Thyroid gland (tissue), 4 donors: Measurements from ENCODE around the gene SORCS2. TPM values are rescaled to one million over a fixed set of nuclear protein-coding genes. Genes with fewer than 3 reads are reported as not detected.

Experiments
- DNase-seq, 2 donors: peaks; one replicate each; pipeline ENCODE4 v3.0.0-alpha.2; 2019
- H3K27ac ChIP-seq, 3 donors: fragments of 200-600 bp; sonication (generic); 1 replicate in 2 of 3; 2 replicates in 1 of 3; pipeline ENCODE4 v1.5.1; 2016 to 2019; ENCODE audit warnings: mild to moderate bottlenecking in 1 of 3, moderate library complexity in 1 of 3
- H3K27me3 ChIP-seq: fragments of 200-600 bp; sonication (generic); one replicate; pipeline ENCODE4 v1.5.1; 2019
- H3K36me3 ChIP-seq, 2 donors: fragments of 200-600 bp; sonication (generic); one replicate each; pipeline ENCODE4 v1.5.1; 2016 to 2019
- H3K4me1 ChIP-seq, 2 donors: fragments of 200-600 bp; sonication (generic); one replicate each; pipeline ENCODE4 v1.5.1; 2017 to 2019
- H3K4me3 ChIP-seq, 3 donors: fragments of 200-600 bp; sonication (generic); replicated peaks in 1 of 3; 1 replicate in 2 of 3; 2 replicates in 1 of 3; pipeline ENCODE4 v1.5.1; 2016; ENCODE audit warnings: mild to moderate bottlenecking in 1 of 3
- H3K9me3 ChIP-seq: fragments of 200-600 bp; sonication (generic); one replicate; pipeline ENCODE4 v1.5.1; 2017
- POLR2A ChIP-seq, 2 donors: fragments of 450-650 bp; IDR thresholded peaks; one replicate each; pipeline ENCODE4 v1.6.1; 2017; ENCODE audit warnings: antibody characterized with exemption in 2 of 2, mild to moderate bottlenecking in 2 of 2, moderate library complexity in 1 of 2
- WGBS, 2 donors: methylation state at CpG; one replicate each; pipeline ENCODE4 v1.1.5; 2017; 5-methylcytosine and 5-hydroxymethylcytosine counted together
- intact Hi-C: fragments of 100-400 bp; cut with DNase I; formaldehyde crosslinking; loops from one replicate; pipeline ENCODE4 v1.15.1; 2023
- total RNA-seq, 4 donors: library from RNA; depleted of rRNA; stranded (reverse); fragments of >200 nt; gene quantifications; one replicate each; pipeline ENCODE4 v1.2.3, GENCODE V29; 2016
- TF ChIP-seq, protein P1 (sequence below), 6 experiments: fragments of 200-600 bp in 3 of 6; fragments of 450-650 bp in 3 of 6; sonication (generic) in 3 of 6; IDR thresholded peaks; one replicate each; pipeline ENCODE4 v1.5.1; 2016 to 2019; ENCODE audit warnings: antibody characterized with exemption in 6 of 6, mild to moderate bottlenecking in 2 of 6, inconsistent platforms in 1 of 6, moderate library complexity in 1 of 6

SORCS2 gene
- total RNA-seq, 4 donors from 2014 or later: 1.7 to 13.6 (median 3.6) TPM

DNA sequence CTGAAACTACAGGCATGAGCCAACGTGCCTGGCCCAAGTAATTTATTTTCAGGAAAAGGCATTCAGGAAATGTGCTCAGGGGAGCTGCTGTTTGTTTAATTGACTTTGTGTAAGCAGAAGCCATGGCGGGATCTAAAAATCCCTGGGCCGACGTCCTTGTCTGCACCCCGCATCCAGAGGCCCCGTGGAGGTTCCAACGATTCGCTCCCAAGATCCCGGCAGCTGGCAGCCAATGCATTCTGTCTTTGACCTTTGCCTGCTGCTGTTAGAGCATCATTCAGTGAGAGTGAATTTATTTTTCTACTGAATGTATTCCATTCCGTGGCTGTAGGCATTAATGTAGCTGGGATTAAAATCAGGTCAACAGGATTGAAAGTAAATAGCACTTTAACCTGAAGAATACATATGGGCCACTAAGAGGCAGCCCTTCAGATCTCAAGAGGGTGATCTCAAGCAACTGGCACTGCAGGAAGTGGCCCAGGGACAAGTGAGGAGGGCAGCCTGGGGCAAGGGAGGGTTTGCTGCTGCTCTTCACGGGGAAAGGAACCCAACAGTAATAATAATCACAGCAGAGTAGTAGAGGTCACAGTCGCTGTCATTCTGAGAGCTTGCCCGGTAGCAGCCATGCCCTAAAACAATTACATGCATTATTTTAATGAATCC lies 167.2 kb downstream of the SORCS2 start:
- intact Hi-C loops: no loop called here
- H3K27me3 ChIP-seq: no peaks in the 10 kb centered on the region
- H3K4me3 ChIP-seq: no peak overlapping the region
- 24 to 29% methylated on average over 12 of the region's 13 CpGs for WGBS, 2 donors
- peak; percentile 80 to 85 for DNase-seq
- H3K4me1 ChIP-seq: peaks cover 25 to 28% of the 10 kb centered on the region in 2 donors
- no peaks in the 10 kb centered on the region for H3K36me3 ChIP-seq
- H3K9me3 ChIP-seq: no peaks in the 10 kb centered on the region
- TF ChIP-seq POLR2A (IDR thresholded peaks at IDR 0.05): no peak
- TF ChIP-seq, protein P1, sequence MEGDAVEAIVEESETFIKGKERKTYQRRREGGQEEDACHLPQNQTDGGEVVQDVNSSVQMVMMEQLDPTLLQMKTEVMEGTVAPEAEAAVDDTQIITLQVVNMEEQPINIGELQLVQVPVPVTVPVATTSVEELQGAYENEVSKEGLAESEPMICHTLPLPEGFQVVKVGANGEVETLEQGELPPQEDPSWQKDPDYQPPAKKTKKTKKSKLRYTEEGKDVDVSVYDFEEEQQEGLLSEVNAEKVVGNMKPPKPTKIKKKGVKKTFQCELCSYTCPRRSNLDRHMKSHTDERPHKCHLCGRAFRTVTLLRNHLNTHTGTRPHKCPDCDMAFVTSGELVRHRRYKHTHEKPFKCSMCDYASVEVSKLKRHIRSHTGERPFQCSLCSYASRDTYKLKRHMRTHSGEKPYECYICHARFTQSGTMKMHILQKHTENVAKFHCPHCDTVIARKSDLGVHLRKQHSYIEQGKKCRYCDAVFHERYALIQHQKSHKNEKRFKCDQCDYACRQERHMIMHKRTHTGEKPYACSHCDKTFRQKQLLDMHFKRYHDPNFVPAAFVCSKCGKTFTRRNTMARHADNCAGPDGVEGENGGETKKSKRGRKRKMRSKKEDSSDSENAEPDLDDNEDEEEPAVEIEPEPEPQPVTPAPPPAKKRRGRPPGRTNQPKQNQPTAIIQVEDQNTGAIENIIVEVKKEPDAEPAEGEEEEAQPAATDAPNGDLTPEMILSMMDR (IDR thresholded peaks at IDR 0.05): no peak
- H3K27ac ChIP-seq: peak overlapping the region; percentile 7 to 48 (median 47)

DNA sequence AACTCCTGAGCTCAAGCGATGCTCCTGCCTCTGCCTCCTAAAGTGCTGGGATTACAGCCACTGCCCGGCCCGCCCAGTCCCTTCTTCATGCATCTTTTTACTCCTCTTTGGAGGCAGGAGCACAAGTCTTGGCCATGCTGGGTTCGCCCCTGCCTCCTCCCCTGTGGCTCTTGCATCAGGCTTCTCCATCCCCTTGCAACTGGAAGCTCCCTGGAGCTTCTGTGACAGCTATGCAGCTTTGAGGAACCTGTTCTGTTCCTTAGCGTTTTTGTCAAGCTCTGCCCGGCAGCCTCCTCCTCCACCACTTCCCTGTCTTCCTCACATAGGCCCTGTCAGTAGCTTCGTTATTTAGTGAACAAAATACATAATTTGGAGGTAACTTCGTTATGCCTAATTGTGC lies 168.5 kb downstream of the SORCS2 start:
- Histone ChIP-seq H3K4me1 (peaks cover 34 to 40% of the 10 kb centered on the region in 2 donors), H3K36me3 (no peaks in the 10 kb centered on the region)
- WGBS, 2 donors: 87 to 94% methylated on average over 8 of the region's 8 CpGs

DNA sequence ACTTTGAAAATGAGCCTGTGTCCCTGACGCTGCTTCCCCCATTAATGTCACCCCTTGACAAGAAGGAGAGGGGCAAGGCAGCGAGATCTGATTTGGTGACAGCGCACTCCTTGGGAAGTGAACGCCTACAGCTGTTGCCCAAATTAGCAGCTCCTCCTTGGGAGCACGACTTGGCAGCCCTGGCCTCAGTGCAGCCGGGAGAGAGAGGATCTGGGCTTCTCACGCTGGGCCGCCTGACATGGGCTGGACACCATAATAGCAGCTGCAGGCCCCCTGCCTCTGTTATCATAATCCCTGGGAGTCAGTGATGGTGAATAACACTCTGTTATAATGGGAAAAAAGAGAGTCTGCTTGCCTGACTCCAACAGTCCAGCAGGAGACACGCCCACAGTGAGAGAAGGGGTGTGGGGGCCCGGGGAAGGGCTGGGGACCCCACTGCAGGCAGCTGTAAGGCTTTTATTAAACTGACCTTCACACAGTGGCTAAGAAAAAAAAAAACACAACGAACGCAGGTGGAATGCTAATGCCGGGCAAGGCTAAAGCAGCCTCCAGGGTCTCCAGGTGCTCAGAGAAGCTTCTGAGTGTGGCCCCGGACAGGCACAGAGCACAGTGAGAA lies 169.1 kb downstream of the SORCS2 start:
- intact Hi-C loops: no loop called here
- Histone ChIP-seq H3K36me3 (no peaks in the 10 kb centered on the region), H3K9me3 (no peaks in the 10 kb centered on the region), H3K27me3 (no peaks in the 10 kb centered on the region), H3K4me1 (peaks cover 40 to 46% of the 10 kb centered on the region in 2 donors), H3K4me3 (no peak overlapping the region), H3K27ac (no peak overlapping the region)
- TF ChIP-seq POLR2A (IDR thresholded peaks at IDR 0.05): no peak
- TF ChIP-seq, protein P1 (IDR thresholded peaks at IDR 0.05): no peak
- DNase-seq: no peak
- 60 to 81% methylated on average over 14 of the region's 14 CpGs for WGBS, 2 donors

More for the DNA sequence above, 168.5 kb downstream of the SORCS2 start:
- DNase-seq: no peak
- H3K9me3 ChIP-seq: no peaks in the 10 kb centered on the region
- intact Hi-C loops: no loop called here
- TF ChIP-seq, protein P1 (IDR thresholded peaks at IDR 0.05): no peak
- TF ChIP-seq POLR2A (IDR thresholded peaks at IDR 0.05): no peak
- no peak overlapping the region for H3K4me3 ChIP-seq
- no peaks in the 10 kb centered on the region for H3K27me3 ChIP-seq
- H3K27ac ChIP-seq: no peak overlapping the region

DNA sequence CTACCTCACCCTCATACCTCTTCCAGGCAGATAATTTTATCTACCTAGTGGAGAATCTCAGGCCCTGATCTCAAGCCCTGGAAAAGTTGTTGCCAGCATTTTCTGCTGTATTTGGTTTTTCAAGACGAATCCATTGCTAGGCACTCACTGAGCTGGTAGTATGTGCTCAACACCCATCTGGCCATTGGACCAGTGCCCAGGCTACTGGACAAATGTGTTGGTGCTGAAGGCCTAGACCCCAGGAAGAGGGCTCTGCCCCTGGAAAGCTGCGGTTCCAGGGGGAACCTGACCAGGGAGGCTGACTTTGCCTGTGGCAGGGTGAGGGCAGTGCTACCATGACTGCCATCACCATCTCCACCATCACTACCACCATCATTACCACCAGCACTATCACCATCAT lies 170.0 kb downstream of the SORCS2 start:
- Histone ChIP-seq H3K4me1 (peaks cover 49 to 56% of the 10 kb centered on the region in 2 donors), H3K9me3 (no peaks in the 10 kb centered on the region), H3K27ac (no peak overlapping the region), H3K36me3 (no peaks in the 10 kb centered on the region), H3K27me3 (no peaks in the 10 kb centered on the region), H3K4me3 (no peak overlapping the region)
- TF ChIP-seq, protein P1 (IDR thresholded peaks at IDR 0.05): no peak
- TF ChIP-seq POLR2A (IDR thresholded peaks at IDR 0.05): no peak
- intact Hi-C loops: no loop called here
- WGBS, 2 donors: 100% methylated on average over 2 of the region's 2 CpGs
- DNase-seq: no peak

DNA sequence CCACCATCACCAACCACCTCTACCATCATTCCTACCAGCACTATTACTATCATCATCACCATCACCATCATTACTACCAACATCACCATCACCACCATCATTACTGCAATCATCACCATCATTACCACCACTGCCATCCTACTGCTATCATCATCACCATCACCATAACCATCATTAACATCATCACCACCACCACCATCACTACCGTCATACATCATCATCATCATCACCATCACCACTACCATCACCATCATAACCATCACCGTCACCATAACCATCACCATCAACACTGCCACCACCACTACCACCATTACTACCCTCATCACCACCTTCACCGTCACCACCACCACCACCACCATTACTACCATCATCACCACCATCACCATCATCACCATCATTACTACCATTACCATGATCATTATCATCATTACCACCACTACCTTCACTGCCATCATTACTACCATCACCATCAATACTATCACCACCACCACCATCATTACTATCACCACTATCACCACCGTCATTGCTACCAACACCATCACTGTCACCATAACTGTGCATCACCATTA lies 170.6 kb downstream of the SORCS2 start:
- Histone ChIP-seq H3K36me3 (no peaks in the 10 kb centered on the region), H3K27ac (no peak overlapping the region), H3K27me3 (no peaks in the 10 kb centered on the region), H3K4me1 (peaks cover 48 to 58% of the 10 kb centered on the region in 2 donors), H3K4me3 (no peak overlapping the region), H3K9me3 (no peaks in the 10 kb centered on the region)
- no peak for DNase-seq
- intact Hi-C loops: no loop called here
- TF ChIP-seq, protein P1 (IDR thresholded peaks at IDR 0.05): no peak
- no peak for TF ChIP-seq POLR2A (IDR thresholded peaks at IDR 0.05)
- 98 to 99% methylated on average over 4 of the region's 4 CpGs for WGBS, 2 donors
